Sigmoid colon (tissue), 7 donors: ENCODE data around the gene DIP2B. TPM values are rescaled to one million over a fixed set of nuclear protein-coding genes. Genes with fewer than 3 reads are reported as not detected.

ENCODE experiments used
- DNase-seq: peaks from one replicate; pipeline ENCODE4 v3.0.0-alpha.2; 2019
- H3K27ac ChIP-seq, 4 donors: fragments of 200-600 bp; sonication (generic); one replicate each; pipeline ENCODE4 v1.5.1; 2016 to 2019; ENCODE audit warnings: mild to moderate bottlenecking in 1 of 4
- H3K27me3 ChIP-seq, 3 donors: fragments of 200-600 bp; sonication (generic); one replicate each; pipeline ENCODE4 v1.5.1; 2019; ENCODE audit warnings: mild to moderate bottlenecking in 1 of 3
- H3K36me3 ChIP-seq, 4 donors: fragments of 200-600 bp; sonication (generic); one replicate each; pipeline ENCODE4 v1.5.1; 2016 to 2019
- H3K4me1 ChIP-seq, 4 donors: fragments of 200-600 bp; sonication (generic); one replicate each; pipeline ENCODE4 v1.5.1; 2017 to 2019
- H3K4me3 ChIP-seq, 4 donors: fragments of 200-600 bp; sonication (generic); one replicate each; pipeline ENCODE4 v1.5.1; 2017 to 2019; ENCODE audit warnings: mild to moderate bottlenecking in 2 of 4, moderate library complexity in 1 of 4
- H3K9me3 ChIP-seq, 4 donors: fragments of 200-600 bp in 3 of 4; sonication (generic) in 3 of 4; one replicate each; pipeline versions ENCODE4 v1.5.1 to v1.6.1; 2013 to 2019
- EP300 ChIP-seq, 4 donors: sonication (generic); formaldehyde crosslinking; IDR thresholded peaks; one replicate each; pipeline ENCODE4 v1.6.1; 2017; ENCODE audit warnings: antibody characterized with exemption in 4 of 4
- POLR2A ChIP-seq, 2 donors: fragments of 450-650 bp; IDR thresholded peaks; one replicate each; pipeline ENCODE4 v1.6.1; 2016; ENCODE audit warnings: antibody characterized with exemption in 2 of 2, mild to moderate bottlenecking in 2 of 2, moderate library complexity in 2 of 2
- POLR2AphosphoS5 ChIP-seq, 4 donors: sonication (generic); formaldehyde crosslinking; IDR thresholded peaks; one replicate each; pipeline ENCODE4 v1.6.1; 2017; ENCODE audit warnings: antibody characterized with exemption in 4 of 4
- WGBS, 2 donors: extraction: QIAGEN DNeasy Blood & Tissue Kit; methylation state at CpG; one replicate each; pipeline ENCODE4 v1.1.7; 2013; 5-methylcytosine and 5-hydroxymethylcytosine counted together
- intact Hi-C: fragments of 100-400 bp; cut with DNase I; formaldehyde crosslinking; loops from one replicate; pipeline ENCODE4 v1.15.1; 2023
- polyA plus RNA-seq, 3 donors: library from polyadenylated mRNA; stranded (reverse); fragments of 200-250 nt; gene quantifications; one replicate each; pipeline ENCODE4 v1.2.3, GENCODE V29; 2013
- total RNA-seq, 4 donors: library from RNA; depleted of rRNA; stranded (reverse); fragments of >200 nt; gene quantifications; one replicate each; pipeline ENCODE4 v1.1.0, GENCODE V29; 2016
- TF ChIP-seq, protein P1 (sequence below), 4 experiments: fragments of 450-650 bp in 3 of 4; fragments of 200-600 bp in 1 of 4; IDR thresholded peaks; one replicate each; pipeline ENCODE4 v1.5.1; 2016 to 2019; ENCODE audit warnings: antibody characterized with exemption in 4 of 4, mild to moderate bottlenecking in 3 of 4, moderate library complexity in 2 of 4
- donor health status: healthy with polysubstance abuse.
- donor health status: Bipolar disorder and iron deficiency.
- donor health status: healthy.

The DIP2B gene
- total and polyA plus RNA-seq, 7 donors = 7.2 to 28.0 (median 16.4) TPM

DNA sequence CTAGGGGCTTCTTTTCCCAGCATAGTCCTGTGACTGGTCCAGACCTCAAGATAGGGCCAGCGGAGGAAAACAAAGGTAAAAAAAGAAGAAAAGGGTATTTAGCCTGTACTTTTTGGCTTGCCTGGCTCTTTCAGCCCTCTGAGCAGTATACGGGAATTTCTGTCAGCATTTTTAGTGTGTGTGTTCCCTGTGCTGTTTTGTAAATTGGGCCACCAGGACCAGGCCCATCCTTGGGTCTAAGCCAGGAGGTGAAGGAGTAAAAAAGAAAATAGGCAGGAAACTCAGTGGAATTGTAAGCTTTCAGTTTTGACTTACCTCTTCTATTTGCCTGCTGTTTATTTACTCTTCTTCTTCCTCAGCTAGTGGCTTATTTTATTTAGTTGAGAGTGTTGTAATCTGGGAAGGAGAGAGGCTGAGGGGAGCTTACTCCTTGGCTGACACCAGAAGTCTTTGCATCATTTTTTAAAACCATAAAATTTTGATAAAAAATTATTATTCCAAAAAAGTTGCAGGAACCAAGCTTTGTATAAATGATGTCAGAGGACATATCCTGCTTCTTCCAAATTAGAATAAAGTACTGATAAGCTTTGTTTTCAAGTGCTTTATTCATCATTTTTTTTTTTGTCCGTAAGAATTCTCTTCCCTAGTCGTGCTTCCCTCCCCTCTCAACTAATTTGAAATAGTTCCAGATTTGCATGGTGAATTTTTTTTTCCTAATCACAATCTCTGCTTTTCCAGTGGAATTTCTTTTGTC lies 63.7 kb downstream of the DIP2B start:
- intact Hi-C loops = no loop called here
- no peak overlapping the region for H3K4me3 ChIP-seq
- peak overlapping the region; percentile 37 to 64 (median 60) for H3K27ac ChIP-seq
- WGBS, 2 donors = 58 to 63% methylated on average over 4 of the region's 4 CpGs
- DNase-seq = no peak
- H3K4me1 ChIP-seq = peaks cover 0 to 55% (median 44%) of the 10 kb centered on the region in 4 donors
- H3K27me3 ChIP-seq = no peaks in the 10 kb centered on the region
- no peaks in the 10 kb centered on the region for H3K36me3 ChIP-seq
- no peak for TF ChIP-seq EP300 (IDR thresholded peaks at IDR 0.05)
- TF ChIP-seq POLR2A (IDR thresholded peaks at IDR 0.05) = no peak
- no peaks in the 10 kb centered on the region for H3K9me3 ChIP-seq

DNA sequence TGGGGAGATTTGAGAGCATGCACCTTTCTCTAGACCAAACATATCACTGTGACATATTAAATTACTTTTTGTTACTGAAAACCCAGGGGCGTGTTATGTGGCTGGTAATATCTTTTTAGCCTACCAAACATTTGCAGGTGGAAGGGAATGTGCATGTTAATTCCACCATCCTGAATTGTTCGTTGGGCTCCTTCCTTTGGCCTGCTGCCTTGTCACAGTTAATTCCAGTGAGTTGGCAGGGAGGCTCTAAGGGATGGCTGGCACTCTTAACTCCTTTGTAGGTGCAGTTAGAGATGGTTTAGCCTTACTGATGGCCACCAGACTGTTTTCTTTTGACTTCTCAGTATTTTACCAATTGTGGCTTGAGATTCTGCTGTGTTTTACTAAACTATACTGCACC lies 64.5 kb downstream of the DIP2B start:
- 60 to 80% methylated on average over 2 of the region's 2 CpGs for WGBS, 2 donors
- H3K36me3 ChIP-seq = no peaks in the 10 kb centered on the region
- DNase-seq = no peak
- no peaks in the 10 kb centered on the region for H3K27me3 ChIP-seq
- H3K27ac ChIP-seq = peak overlapping the region in 2 of 4 donors; percentile 60 to 64
- no peak overlapping the region for H3K4me3 ChIP-seq
- H3K9me3 ChIP-seq = no peaks in the 10 kb centered on the region
- TF ChIP-seq, protein P1, sequence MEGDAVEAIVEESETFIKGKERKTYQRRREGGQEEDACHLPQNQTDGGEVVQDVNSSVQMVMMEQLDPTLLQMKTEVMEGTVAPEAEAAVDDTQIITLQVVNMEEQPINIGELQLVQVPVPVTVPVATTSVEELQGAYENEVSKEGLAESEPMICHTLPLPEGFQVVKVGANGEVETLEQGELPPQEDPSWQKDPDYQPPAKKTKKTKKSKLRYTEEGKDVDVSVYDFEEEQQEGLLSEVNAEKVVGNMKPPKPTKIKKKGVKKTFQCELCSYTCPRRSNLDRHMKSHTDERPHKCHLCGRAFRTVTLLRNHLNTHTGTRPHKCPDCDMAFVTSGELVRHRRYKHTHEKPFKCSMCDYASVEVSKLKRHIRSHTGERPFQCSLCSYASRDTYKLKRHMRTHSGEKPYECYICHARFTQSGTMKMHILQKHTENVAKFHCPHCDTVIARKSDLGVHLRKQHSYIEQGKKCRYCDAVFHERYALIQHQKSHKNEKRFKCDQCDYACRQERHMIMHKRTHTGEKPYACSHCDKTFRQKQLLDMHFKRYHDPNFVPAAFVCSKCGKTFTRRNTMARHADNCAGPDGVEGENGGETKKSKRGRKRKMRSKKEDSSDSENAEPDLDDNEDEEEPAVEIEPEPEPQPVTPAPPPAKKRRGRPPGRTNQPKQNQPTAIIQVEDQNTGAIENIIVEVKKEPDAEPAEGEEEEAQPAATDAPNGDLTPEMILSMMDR (IDR thresholded peaks at IDR 0.05) = no peak
- TF ChIP-seq EP300 (IDR thresholded peaks at IDR 0.05) (no peak), POLR2AphosphoS5 (IDR thresholded peaks at IDR 0.05) (no peak), POLR2A (IDR thresholded peaks at IDR 0.05) (no peak)
- H3K4me1 ChIP-seq = peaks cover 0 to 56% (median 50%) of the 10 kb centered on the region in 4 donors
- intact Hi-C loops = no loop called here

DNA sequence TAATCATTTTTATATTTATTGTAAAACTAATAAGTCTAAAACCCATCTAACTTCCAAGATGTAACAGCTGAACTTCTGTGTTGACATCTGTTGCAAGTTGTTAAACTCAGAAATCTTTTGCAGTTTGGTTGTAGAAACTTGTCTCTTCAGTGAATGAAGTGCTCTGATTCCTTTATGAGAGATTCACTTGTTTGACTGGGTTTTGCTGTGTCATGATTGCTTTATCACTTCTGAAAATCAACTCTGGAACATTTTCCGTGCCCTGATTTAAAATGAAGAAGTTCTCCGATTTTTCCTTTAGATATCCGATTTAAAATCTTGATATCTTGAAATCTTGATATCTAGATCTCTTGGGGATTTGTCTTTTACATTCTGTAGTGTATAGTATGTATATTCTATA lies 65.1 kb downstream of the DIP2B start:
- Histone ChIP-seq H3K27me3 (no peaks in the 10 kb centered on the region), H3K9me3 (no peaks in the 10 kb centered on the region), H3K27ac (peak overlapping the region; percentile 13 to 64 (median 40)), H3K36me3 (no peaks in the 10 kb centered on the region), H3K4me3 (no peak overlapping the region), H3K4me1 (peaks cover 0 to 61% (median 55%) of the 10 kb centered on the region in 4 donors)
- TF ChIP-seq, protein P1 (IDR thresholded peaks at IDR 0.05) = no peak
- no peak for TF ChIP-seq EP300 (IDR thresholded peaks at IDR 0.05)
- TF ChIP-seq POLR2AphosphoS5 (IDR thresholded peaks at IDR 0.05) = no peak
- TF ChIP-seq POLR2A (IDR thresholded peaks at IDR 0.05) = no peak
- intact Hi-C loops = loop anchor here (5.0 to 10.0 kb wide), 2 partner anchors 65 to 67 kb away; partner anchors contain the start of gene DIP2B
- 86 to 91% methylated on average over 3 of the region's 3 CpGs for WGBS, 2 donors
- no peak for DNase-seq

DNA sequence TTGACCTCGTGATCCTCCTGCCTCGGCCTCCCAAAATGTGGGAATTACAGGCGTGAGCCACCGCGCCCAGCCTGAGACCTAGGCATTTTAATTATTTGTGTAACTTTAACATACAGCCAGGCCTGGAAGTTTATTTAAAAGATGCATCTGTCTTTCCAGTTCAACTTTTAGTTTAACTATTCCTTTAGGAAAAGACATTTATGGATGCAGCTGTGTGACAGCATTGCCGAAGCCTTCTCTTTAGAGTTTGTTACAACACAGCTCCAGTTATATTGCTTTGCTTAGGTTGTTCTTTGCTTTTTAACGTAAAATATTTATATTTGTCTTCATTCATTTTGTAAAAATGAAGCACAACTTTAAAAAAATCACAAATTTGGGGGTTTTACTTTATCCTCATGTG lies 67.0 kb downstream of the DIP2B start:
- no peaks in the 10 kb centered on the region for H3K27me3 ChIP-seq
- 81 to 90% methylated on average over 7 of the region's 7 CpGs for whole genome bisulfite sequencing, 2 donors
- no peak overlapping the region for H3K4me3 ChIP-seq
- H3K36me3 ChIP-seq = no peaks in the 10 kb centered on the region
- TF ChIP-seq EP300 (IDR thresholded peaks at IDR 0.05) (no peak), POLR2AphosphoS5 (IDR thresholded peaks at IDR 0.05) (no peak), POLR2A (IDR thresholded peaks at IDR 0.05) (no peak)
- TF ChIP-seq, protein P1 (IDR thresholded peaks at IDR 0.05) = no peak
- no peaks in the 10 kb centered on the region for H3K9me3 ChIP-seq
- DNase-seq = no peak
- peak overlapping the region in 3 of 4 donors; percentile 31 to 59 (median 36) for H3K27ac ChIP-seq
- intact Hi-C loops = loop anchor here (5.0 to 10.0 kb wide), 2 partner anchors 66 to 67 kb away; partner anchors contain the start of gene DIP2B
- peaks cover 0 to 71% (median 65%) of the 10 kb centered on the region in 4 donors for H3K4me1 ChIP-seq

DNA sequence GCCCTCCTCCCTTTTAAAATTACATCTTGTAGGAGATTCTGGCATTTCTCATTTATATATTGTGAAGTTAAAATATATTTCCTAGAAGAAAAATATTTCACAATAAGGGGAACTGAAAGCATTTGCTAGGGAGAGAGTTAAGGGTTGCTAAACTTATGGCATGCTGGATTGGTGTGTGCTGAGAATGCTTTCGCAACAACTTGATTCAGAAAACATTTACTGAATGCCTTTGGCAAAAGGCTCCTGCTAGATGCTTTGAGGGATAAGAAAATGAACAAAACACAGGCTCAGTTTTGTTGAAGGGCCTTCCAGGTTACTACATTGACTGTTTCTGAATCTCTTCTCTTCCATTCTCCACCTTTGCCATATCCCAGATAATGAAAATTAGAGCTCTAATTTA lies 67.5 kb downstream of the DIP2B start:
- no peak overlapping the region for H3K4me3 ChIP-seq
- H3K36me3 ChIP-seq = no peaks in the 10 kb centered on the region
- peak overlapping the region in 3 of 4 donors; percentile 31 to 59 (median 36) for H3K27ac ChIP-seq
- WGBS, 2 donors = 66 to 85% methylated on average over 1 of the region's 1 CpG
- no peaks in the 10 kb centered on the region for H3K9me3 ChIP-seq
- intact Hi-C loops = loop anchor here (5.0 to 10.0 kb wide), 2 partner anchors 65 to 67 kb away; partner anchors contain the start of gene DIP2B
- H3K27me3 ChIP-seq = no peaks in the 10 kb centered on the region
- no peak for DNase-seq
- TF ChIP-seq POLR2A (IDR thresholded peaks at IDR 0.05) = no peak
- peak in 2 of 4 donors; percentile 26 to 44 for TF ChIP-seq POLR2AphosphoS5 (IDR thresholded peaks at IDR 0.05)
- no peak for TF ChIP-seq EP300 (IDR thresholded peaks at IDR 0.05)
- H3K4me1 ChIP-seq = peaks cover 0 to 71% (median 65%) of the 10 kb centered on the region in 4 donors
